Measurements from ENCODE around the gene TNFSF15.

TNFSF15 gene

GRCh38 chr9:114787214-114787613 is 18.6 kb downstream of the TNFSF15 start:
- DNase-seq = no peak

DNA sequence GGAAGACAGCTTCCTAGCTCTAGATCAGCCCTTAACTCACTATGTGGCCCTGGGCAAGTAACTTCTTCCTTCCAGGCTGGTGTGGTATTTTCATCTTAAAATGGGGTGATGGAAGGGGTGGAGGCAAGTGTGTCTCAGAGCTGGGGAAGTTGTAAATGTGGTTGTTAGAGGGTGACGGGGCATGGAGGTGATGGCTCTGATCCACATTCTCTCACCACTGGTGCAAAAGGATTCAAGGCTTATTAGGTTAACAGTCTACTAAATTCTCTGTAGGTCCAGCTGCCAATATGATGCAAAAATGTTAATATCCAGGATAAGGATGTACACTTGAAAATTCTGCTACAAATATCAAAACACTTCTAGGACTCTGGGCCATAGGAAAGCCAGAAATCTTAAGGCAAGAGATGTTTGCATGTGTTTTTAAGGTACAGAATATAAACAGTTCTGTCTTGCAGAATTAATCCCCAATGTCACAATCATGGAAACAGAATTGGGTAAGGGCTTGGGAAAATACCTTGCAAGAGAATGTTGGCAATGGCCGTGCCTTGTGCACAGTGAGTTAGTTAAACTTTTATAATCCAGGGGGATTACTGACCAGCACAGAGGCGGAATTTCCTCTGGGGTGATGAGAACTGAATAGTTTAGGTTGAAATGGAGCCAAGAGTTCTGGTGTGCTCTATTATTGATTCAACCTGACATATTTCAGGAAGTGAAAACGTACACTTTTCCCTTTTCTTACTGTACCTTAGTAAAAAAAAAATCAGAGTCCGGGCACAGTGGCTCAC is 19.8 kb downstream of the TNFSF15 start:
- no peak for DNase-seq

DNA sequence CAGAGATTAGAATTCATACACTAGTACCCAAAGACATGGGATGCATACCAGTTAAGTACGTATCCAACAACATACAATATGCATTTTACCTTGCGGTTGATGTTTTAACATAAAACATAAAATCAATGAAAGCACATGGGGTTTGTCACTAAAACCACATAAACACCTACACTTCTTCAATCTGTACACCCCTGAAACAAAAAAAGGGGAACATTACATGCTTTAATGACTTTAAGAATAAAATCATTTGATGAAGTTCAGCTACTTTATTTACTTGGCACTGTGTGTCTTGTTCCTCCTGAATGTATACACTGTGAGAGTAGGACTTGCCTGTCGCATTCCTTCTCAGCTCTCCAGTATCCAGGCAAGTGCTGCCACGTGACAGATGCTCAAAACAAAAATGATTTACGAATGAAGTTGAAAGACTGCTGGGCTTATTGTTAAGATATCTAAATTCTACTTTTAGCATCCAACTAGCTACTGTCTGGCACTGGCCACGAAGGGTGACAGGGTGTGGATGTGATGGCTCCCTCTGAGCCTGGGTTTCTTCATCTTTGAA is 21.0 kb downstream of the TNFSF15 start:
- no peak for DNase-seq

DNA sequence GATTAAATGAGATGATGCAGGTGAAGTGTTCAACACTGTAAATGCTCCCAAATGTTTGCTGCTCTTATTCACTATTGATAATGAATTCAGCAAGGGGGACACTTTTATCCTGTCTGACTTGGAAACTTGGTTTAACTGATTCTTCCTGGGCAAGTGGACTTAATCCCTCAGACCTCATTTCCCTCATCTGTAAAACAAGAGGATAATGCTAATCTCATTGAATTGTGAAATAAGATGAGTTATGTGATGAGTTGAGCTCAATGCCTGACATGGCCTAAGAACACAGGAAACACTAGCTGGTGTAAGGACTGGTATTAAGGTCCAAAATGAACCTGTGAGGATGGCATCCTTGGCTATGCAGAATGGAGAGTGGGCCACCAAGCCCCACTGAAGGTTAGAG is 23.3 kb downstream of the TNFSF15 start:
- no peak for DNase-seq

- peak; percentile 23 for DNase-seq
Measured at GRCh38 chr9:114779352-114779845, 26.4 kb downstream of the TNFSF15 start.

DNA sequence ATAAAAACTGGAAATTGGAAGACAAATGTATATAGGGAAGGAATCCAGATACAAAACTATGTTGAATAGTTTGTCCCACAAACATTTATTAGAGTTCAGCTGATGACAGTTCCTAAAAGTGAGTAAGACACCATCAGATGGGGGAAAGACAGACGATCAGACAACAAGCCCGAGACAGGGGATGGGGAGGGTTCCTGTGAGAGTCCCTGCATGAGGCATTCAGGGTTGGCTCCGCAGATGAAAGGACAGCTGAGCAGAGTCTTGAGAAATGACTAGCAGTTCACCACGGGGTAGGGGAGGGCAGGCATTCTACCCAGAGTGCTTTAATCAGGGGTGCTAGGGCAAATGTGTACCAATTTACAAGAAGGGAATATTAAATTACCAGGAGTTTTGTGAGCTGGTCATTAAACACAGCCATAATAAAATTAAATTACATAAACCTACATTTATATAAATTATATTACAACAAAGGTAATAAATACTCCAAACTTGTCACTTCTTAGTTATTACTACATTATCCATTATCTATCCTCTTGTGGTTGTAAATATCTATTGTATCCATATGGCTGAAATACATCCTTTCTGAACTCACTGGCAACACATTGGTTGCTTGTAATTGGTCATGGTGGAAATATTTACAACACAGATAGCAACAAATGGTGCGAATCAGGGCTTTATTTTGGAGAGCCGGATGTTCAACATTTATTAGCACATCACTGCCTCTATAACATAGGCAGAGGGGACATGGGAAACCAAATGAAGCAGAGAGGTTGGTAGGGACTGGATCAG is 27.8 kb downstream of the TNFSF15 start:
- DNase-seq = no peak

GRCh38 chr9:114776683-114777399 is 29.0 kb downstream of the TNFSF15 start:
- DNase-seq = no peak

- no peak for DNase-seq
Measured at GRCh38 chr9:114775981-114776380, 29.9 kb downstream of the TNFSF15 start.

- DNase-seq = no peak
Measured at GRCh38 chr9:114775121-114775520, 30.7 kb downstream of the TNFSF15 start.

- DNase-seq = no peak
Measured at GRCh38 chr9:114774524-114774923, 31.3 kb downstream of the TNFSF15 start.

GRCh38 chr9:114771889-114772288 is 34.0 kb downstream of the TNFSF15 start:
- DNase-seq = no peak

- DNase-seq = no peak
Measured at GRCh38 chr9:114770991-114771390, 34.8 kb downstream of the TNFSF15 start.

- no peak for DNase-seq
Measured at GRCh38 chr9:114769624-114770023, 36.2 kb downstream of the TNFSF15 start.

GRCh38 chr9:114763220-114763619 is 42.6 kb downstream of the TNFSF15 start:
- DNase-seq = no peak

DNA sequence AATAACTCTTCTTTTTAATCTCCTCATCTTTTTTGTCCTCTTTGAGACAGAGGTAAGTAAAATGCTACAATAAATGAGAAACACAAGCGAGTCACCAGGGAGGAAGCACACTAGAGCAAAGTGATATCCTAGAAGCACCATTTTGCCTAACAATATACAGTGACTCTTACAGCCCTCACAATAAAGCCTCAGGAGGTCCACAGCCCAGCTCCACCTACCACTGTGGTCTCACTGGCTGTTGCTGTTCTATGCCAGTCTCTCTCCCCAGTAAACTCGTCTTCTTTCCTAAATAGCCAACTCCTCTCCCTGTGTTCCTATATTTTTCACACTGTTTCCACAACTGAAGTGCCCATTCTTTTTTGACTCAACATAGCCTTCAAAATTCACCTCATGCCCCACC is 44.3 kb downstream of the TNFSF15 start:
- DNase-seq = no peak

GRCh38 chr9:114759512-114760341 is 46.1 kb downstream of the TNFSF15 start:
- DNase-seq = no peak

GRCh38 chr9:114757984-114758383 is 47.9 kb downstream of the TNFSF15 start:
- DNase-seq = no peak

DNA sequence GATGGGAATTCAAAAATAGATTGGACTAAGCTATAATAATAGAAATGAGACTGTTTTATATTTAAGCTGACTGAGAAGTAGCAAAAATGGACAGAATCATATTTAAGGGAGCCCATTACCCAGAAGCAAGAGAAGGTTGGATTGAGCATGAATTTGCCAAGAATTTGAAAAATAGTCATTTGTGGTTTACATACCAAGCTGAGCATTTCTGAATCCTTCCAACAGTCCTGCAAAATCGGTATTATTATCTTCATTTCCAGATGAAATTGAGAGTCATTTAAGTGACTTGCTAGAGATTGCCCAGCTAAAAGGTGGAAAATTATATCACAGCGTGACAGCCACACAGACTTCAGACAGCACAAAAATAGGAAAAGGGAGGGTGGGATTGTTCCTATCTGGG is 48.4 kb downstream of the TNFSF15 start:
- DNase-seq = no peak

DNA sequence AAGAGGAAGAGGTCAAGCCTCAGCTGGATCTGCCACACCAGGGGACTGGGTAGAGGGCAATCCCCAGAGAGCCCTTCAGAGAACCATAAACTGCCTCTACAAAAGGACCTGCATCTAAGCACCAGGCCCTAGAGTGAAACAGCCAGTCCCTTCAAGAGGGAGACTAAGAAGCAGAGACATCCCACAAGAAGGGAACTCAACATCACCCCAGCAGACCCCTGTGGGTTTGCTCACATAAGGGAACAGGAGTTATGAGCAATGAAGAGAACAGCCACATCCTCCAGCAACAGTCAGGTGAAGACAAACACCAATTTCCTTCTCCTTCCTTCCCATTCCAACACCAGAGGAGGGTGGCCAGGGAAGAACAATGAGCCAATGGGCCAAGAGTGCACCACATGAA is 48.9 kb downstream of the TNFSF15 start:
- no peak for DNase-seq

- DNase-seq = no peak
Measured at GRCh38 chr9:114754581-114754980, 51.3 kb downstream of the TNFSF15 start.

DNA sequence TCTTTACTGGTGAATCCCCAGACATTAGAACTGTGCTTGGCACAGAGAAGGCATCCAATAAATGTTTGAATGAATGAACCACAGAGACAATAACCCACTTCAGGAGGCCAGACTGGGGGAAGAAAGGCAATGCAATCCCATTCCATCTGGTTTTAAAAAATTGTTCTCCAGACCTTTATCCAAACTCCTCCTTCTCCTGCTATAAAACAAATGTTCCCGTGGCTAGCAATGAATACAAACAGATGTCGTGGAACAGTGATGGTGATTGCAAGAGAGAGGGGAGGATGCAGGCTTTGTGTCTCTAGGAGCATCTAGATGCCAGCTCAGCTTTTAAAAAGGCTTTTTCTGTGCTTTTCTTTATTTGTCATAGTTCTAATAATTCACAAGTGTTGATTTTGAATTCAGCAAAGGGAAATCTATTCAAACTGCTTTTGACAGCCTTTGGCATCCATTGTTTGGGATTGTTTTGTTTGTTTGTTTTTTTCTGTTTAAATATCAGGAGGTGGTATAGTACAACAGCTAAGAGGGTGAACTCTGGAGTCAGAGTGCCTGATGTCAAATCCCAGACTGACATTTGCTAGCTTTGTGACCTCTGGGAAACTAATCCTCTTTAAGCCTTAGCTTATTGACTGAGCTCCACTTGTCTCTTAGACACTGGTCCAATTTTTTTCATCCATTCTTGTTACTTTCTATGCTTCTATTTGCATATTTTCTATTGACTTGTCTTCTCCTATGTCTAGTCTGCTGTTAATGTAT is 59.1 kb downstream of the TNFSF15 start:
- peak; percentile 44 for DNase-seq
